HG02884 (cell line): ENCODE results near the gene SLC46A3.
"Not testable (repeated sequence)": the region's sequence is repeated elsewhere in the genome, so short reads cannot be mapped to it uniquely, and the experiment has no call there.

Experiments
- ATAC-seq: cut with Tn5 transposase; IDR thresholded peaks from one replicate; pipeline ENCODE4 v1.9.1; 2021; ENCODE audit warnings: mild to moderate bottlenecking, moderate library complexity; ENCODE audit not compliant: unreplicated experiment

The SLC46A3 gene, protein sequence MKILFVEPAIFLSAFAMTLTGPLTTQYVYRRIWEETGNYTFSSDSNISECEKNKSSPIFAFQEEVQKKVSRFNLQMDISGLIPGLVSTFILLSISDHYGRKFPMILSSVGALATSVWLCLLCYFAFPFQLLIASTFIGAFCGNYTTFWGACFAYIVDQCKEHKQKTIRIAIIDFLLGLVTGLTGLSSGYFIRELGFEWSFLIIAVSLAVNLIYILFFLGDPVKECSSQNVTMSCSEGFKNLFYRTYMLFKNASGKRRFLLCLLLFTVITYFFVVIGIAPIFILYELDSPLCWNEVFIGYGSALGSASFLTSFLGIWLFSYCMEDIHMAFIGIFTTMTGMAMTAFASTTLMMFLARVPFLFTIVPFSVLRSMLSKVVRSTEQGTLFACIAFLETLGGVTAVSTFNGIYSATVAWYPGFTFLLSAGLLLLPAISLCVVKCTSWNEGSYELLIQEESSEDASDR

DNA sequence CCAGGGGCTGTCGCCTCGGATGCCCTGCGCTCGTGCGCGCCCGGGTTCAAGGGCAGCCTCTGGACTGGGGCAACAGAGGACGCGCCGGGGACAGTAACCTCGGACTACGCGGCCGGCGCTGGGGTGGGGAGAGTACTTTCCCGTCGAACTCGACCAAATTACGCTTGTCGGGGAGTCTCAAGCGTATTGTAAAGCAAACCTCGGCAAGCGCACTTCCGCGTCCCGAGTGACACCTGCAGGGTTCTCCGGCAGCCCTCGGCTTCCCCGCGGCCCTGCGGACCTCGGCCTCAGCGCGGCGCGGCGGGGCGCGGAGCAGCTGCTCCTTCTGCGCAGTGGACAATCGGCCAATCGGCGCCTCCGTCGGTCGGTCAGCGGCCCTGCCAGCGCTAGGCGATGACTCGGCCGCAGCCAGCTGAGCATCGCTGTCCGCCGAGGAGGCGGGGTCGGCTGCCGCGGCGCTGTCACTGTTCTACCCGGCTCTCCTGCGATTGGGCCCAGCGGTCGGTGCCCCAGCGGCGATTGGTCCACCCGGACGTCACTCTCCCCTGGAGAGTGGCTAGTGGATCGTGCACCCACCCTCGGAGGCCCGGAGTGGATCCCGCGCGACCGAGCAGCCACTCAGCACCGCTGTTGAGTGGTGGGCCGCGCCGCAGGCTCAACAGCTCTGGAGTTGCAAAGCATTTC is at the start of gene SLC46A3:
TSS of gene SLC46A3 (minus strand) at position 428 of the 684 bp plus-strand sequence. CDS start 972 bp downstream, outside the sequence.
- ATAC-seq = peak; percentile 99

- no peak for ATAC-seq
Measured at GRCh38 chr13:28763887-28764286, 45.1 kb upstream of the SLC46A3 start.

DNA sequence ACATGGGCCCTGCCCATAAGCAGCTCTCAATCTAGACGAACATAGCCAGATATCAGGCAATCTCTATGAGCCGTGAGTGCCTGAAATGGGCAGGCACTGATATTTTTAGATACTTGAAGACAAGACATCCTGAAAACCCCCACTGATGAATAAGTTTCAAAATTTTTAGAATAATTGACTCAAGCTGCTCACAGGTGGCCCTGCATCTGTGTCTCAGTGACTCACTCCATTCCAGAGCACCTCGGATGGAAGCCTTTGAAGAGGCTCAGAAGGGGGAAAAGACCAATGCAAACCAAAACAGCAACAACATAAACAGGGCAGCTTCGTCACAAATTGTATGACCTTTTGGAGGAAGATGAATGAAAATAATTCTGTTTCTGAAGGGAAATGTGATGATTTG is 42.8 kb upstream of the SLC46A3 start:
- no peak for ATAC-seq

GRCh38 chr13:28755546-28755870 is 36.7 kb upstream of the SLC46A3 start:
- ATAC-seq = no peak

DNA sequence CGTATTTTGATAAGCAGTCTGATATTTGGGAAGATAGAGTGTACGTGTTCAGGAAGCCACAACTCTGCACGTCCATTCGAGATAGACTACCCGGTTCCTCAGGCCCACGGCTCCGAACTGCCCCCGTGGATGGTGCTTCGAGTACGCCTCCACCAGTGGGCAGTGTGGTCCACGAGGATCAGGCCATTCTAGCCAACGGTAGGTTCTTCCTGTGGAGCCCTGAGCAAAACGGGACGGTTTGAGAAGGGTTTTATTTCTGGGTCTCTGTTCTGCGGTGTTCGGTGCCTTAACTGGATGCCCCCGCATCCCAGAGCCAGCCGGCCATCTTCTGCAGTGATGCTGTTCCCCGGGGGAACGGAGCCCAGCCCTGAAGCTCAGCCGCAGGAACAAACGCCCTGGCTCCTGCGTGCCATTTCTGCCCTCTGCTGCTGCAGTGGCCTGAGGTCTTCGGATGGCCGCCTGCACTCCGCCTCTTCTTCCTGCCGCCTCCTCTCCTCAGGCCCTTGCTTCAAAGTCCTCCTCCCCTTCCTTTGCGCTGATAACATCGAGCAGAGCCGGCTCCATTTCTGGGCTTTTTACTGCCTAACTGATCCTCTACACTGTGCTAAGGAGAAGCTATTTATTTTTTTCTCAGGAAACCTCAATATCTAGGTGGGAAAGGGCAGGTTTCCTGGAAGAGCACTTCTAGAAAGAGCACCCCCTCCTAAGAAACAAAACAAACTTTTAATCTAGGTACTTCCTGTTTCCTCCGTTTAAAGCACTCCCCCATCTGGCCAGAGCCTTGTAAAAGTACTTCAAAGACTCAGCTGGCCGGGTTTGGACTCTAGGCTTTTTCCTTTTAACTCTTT is 36.2 kb upstream of the SLC46A3 start:
- ATAC-seq = no peak

DNA sequence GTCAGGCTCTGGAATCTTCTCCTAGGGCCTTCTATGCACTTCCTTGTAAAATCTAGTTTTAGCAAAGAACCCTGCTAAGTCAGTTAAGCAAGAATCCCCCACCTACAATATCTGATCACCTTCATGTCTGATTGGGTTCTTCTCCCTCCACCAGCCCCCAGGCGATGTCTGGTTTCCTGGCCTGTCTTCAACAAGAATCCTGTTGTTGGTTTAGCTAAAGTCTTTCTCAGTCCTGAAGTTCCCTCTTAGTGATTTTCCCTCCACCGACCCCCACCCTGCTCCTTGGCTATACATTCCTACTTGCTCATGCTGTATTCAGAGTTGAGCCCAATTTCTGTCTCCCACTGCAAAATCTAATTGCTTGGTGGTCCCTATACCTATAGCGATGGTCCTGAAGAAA is 35.2 kb upstream of the SLC46A3 start:
- ATAC-seq = no peak

GRCh38 chr13:28753208-28753892 is 34.6 kb upstream of the SLC46A3 start:
- no peak for ATAC-seq

- no peak for ATAC-seq
Measured at GRCh38 chr13:28751175-28751960, 32.6 kb upstream of the SLC46A3 start.

DNA sequence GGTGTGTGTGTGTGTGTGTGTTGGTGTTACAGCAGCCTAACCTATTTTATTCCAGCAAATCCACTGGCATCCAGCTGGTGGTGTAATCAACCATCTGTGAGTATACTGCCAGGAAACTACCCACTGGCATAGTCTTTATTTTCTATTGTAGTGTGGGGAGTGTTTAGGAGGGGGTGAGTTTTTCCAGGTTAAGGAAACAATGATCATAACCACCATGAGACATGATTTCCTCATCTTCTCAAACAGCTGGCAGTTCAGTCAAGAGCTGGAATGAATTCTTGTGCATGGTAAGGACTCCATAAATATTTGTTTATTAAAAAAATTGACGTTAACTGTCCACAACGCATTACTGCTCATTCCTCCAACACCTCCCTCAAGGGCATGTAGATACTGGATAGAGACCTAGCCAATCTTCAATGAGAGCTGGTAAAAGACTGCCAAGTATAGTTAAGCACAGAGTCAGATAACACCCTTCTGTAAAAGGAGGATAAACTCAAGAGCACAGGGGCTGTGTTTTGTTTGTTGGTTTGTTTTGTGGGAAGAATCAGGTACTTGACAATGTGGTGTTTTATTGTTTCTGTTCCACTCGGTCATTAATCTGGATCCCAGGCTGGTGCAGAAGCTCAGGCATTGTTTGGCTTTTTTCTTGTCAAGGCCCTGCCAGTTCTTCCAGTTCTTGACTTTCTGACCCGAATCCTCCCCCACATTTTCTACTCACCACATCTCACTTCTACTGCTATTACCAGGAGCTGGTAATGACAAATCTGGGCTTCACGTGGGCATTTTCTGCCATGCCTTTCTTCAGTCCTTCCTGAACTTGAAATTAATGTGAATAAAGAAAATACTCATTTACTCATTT is 31.6 kb upstream of the SLC46A3 start:
- ATAC-seq = no peak

GRCh38 chr13:28747851-28748250 is 29.1 kb upstream of the SLC46A3 start:
- no peak for ATAC-seq

GRCh38 chr13:28746287-28746612 is 27.5 kb upstream of the SLC46A3 start:
- no peak for ATAC-seq

DNA sequence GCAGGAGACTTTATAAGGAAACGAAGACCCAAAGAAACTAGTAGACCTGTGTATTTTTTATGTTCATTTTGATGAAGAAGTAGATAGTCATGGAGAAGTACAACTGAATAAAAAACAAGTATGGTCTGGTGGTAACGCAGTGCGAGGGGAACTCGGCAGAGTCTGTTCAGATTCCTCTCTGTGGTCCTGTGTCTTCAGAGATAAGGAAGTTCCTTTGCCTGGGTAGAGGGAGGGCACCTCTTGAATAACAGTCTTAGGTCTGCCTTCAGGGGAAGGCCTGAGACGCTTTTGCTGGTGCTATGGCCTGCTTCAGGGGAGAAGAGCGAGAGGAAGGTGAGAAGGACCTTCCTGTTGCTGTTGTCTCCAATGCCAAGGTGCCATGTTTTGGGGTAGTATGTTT is 25.9 kb upstream of the SLC46A3 start:
- ATAC-seq = no peak

DNA sequence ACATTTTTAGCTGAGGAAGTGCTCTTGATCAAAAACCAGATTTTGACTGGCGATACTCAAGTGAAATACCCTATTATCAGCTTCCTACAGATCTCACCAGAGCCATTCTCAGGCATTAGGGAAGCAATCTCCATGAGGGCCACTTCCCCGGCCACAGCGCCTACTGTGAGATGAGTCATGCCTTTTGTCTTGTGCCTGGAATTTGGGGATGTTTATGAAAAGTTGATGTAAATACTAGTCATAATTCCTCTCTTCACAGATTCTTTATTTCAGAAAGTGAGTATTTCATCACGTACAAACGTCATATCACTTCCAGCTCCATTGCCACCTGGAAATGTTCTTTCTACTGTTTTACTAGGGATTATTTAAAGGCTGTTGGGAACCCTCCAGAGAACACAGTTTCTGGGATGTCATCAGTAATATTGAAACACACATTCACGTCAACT is 25.3 kb upstream of the SLC46A3 start:
- no peak for ATAC-seq

DNA sequence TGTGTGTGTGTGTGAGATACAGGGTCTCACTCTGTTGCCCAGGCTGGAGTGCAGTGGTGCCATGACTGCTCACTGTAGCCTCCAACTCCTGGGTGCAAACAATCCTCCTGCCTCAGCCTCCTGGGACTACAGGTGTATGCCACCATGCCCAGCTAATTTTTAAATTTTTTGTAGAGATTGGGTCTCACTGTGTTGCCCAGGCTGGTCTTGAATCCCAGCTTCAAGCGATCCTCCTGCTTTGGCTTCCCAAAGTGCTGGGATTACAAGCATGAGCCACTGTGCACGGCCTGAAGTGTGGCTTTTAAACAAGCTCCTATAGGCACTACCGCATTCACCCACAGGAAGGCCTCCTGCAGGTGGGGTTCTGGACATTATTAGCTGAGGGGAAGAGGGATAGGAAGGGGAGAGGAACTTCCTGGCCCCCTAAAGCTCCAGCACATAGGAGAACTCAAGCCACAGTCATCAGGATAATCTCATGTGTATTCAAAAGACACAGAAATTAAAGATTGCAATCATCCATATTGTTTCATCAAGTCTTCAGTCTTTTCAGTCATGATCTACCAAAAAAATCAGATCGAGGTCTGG is 24.8 kb upstream of the SLC46A3 start:
- ATAC-seq = no peak

- ATAC-seq = no peak
Measured at GRCh38 chr13:28743020-28743419, 24.2 kb upstream of the SLC46A3 start.

DNA sequence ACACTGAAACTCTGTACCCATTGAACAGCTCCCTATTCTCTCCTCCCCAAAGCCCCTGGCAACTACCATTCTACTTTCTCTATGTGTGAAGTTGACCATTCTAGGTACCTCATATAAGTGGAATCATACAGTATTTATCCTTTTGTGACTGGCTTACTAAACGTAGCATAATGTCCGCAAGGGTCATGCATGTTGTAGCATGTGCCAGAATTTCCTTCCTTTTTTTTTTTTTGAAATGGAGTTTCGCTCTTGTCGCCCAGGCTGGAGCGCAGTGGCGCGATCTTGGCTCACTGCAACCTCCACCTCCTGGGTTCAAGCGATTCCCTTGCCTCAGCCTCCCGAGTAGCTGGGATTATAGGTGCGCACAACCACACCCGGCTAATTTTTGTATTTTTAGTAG is 23.7 kb upstream of the SLC46A3 start:
- ATAC-seq = not testable (repeated sequence)

- ATAC-seq = no peak
Measured at GRCh38 chr13:28741084-28741491, 22.3 kb upstream of the SLC46A3 start.

- no peak for ATAC-seq
Measured at GRCh38 chr13:28739376-28739775, 20.6 kb upstream of the SLC46A3 start.

GRCh38 chr13:28735481-28736029 is 16.8 kb upstream of the SLC46A3 start:
- ATAC-seq = no peak
